Left ventricle myocardium inferior (tissue), 1 donor: ENCODE results near the gene LSM7. TPM values are rescaled to one million over a fixed set of nuclear protein-coding genes. Genes with fewer than 3 reads are reported as not detected.

Experiments
- DNase-seq: peaks from one replicate; pipeline ENCODE4 v3.0.0-alpha.2; 2020
- H3K27ac ChIP-seq: fragments of 200-600 bp; replicated peaks from 2 replicates; pipeline ENCODE4 v1.8.0; 2021
- H3K27me3 ChIP-seq: fragments of 200-600 bp; 2 replicates; pipeline ENCODE4 v1.8.0; 2021; ENCODE audit warnings: low read depth
- H3K36me3 ChIP-seq: fragments of 200-600 bp; 2 replicates; pipeline ENCODE4 v1.8.0; 2021
- H3K4me1 ChIP-seq: fragments of 200-600 bp; 2 replicates; pipeline ENCODE4 v1.8.0; 2021
- H3K4me3 ChIP-seq: fragments of 200-600 bp; 2 replicates; pipeline ENCODE4 v1.8.0; 2021; ENCODE audit warnings: mild to moderate bottlenecking, moderate library complexity
- H3K9me3 ChIP-seq: fragments of 200-600 bp; replicated peaks from 2 replicates; pipeline ENCODE4 v1.8.0; 2021
- CTCF ChIP-seq: fragments of 200-600 bp; IDR thresholded peaks from 2 replicates; pipeline ENCODE4 v1.8.0; 2021; ENCODE audit warnings: antibody characterized with exemption, mild to moderate bottlenecking, borderline replicate concordance
- intact Hi-C: fragments of 100-400 bp; cut with micrococcal nuclease; formaldehyde crosslinking; loops from one replicate; pipeline ENCODE4 v1.11.0; 2022
- total RNA-seq: library from RNA; stranded (reverse); fragmentation: NEBNext Ultra II Directional; extraction: Animal tissue kit (Norgen Biotek cat#: 25700); gene quantifications from one replicate; pipeline ENCODE4 v1.2.1, GENCODE V29; 2021
- donor health status: DM: no; HTN: yes; CAD: no; lungs with severe emphysema.

Gene LSM7
- total RNA-seq, 1 donor from 2014 or later, result 41.1 TPM

- peaks cover 11% of the 10 kb centered on the region for H3K4me1 ChIP-seq
- H3K27me3 ChIP-seq, result peaks cover 68% of the 10 kb centered on the region
- peak overlapping the region; percentile 44 for H3K4me3 ChIP-seq
Observed at GRCh38 chr19:2302319-2303210, 25.8 kb downstream of the LSM7 start.

GRCh38 chr19:2300533-2300932 is 27.9 kb downstream of the LSM7 start:
- no peaks in the 10 kb centered on the region for H3K9me3 ChIP-seq
- no peak for DNase-seq
- no peak overlapping the region for H3K4me3 ChIP-seq
- H3K4me1 ChIP-seq, result peaks cover 10% of the 10 kb centered on the region
- H3K27me3 ChIP-seq, result peaks cover 58% of the 10 kb centered on the region
- TF ChIP-seq CTCF, result no peak
- no peaks in the 10 kb centered on the region for H3K36me3 ChIP-seq
- no peak overlapping the region for H3K27ac ChIP-seq
- intact Hi-C loops, result no loop called here

More at GRCh38 chr19:2302319-2303210, 25.8 kb downstream of the LSM7 start:
- Histone ChIP-seq H3K27ac (no peak overlapping the region), H3K9me3 (no peaks in the 10 kb centered on the region), H3K36me3 (no peaks in the 10 kb centered on the region)
- TF ChIP-seq CTCF, result no peak
- peak; percentile 56 for DNase-seq
- intact Hi-C loops, result no loop called here

- no peak overlapping the region for H3K27ac ChIP-seq
- no peak for DNase-seq
- peaks cover 25% of the 10 kb centered on the region for H3K4me1 ChIP-seq
- H3K27me3 ChIP-seq, result peaks cover 62% of the 10 kb centered on the region
- no peaks in the 10 kb centered on the region for H3K9me3 ChIP-seq
- H3K4me3 ChIP-seq, result no peak overlapping the region
- intact Hi-C loops, result no loop called here
- no peaks in the 10 kb centered on the region for H3K36me3 ChIP-seq
- TF ChIP-seq CTCF, result no peak
Observed at GRCh38 chr19:2296141-2296540, 32.2 kb downstream of the LSM7 start.

- DNase-seq, result no peak
- H3K27ac ChIP-seq, result peak overlapping the region; percentile 16
- intact Hi-C loops, result no loop called here
- no peaks in the 10 kb centered on the region for H3K36me3 ChIP-seq
- peaks cover 38% of the 10 kb centered on the region for H3K4me1 ChIP-seq
- no peaks in the 10 kb centered on the region for H3K9me3 ChIP-seq
- peak overlapping the region; percentile 49 for H3K4me3 ChIP-seq
- no peak for TF ChIP-seq CTCF
- peaks cover 64% of the 10 kb centered on the region for H3K27me3 ChIP-seq
Observed at GRCh38 chr19:2294687-2295335, 33.6 kb downstream of the LSM7 start.

- no peaks in the 10 kb centered on the region for H3K9me3 ChIP-seq
- H3K27me3 ChIP-seq, result peaks cover 90% of the 10 kb centered on the region
- intact Hi-C loops, result no loop called here
- peak overlapping the region; percentile 59 for H3K4me3 ChIP-seq
- H3K4me1 ChIP-seq, result peaks cover 44% of the 10 kb centered on the region
- no peak for DNase-seq
- TF ChIP-seq CTCF, result no peak
- H3K36me3 ChIP-seq, result no peaks in the 10 kb centered on the region
- no peak overlapping the region for H3K27ac ChIP-seq
Observed at GRCh38 chr19:2291185-2291751, 37.1 kb downstream of the LSM7 start.
